OCI-LY1 (cell line): Measurements from ENCODE around the gene LRRC59.
A peak's percentile ranks its signal among the peaks of the same experiment; 100 is the strongest.

Experiments
- H2AFZ ChIP-seq: fragments of 200-600 bp; sonication (generic), shearing (Covaris generic); 2 replicates; pipeline ENCODE4 v1.6.0; 2014; ENCODE audit warnings: antibody characterized with exemption, mild to moderate bottlenecking, low read length
- H3F3A ChIP-seq: fragments of 200-600 bp; sonication (generic), shearing (Covaris generic); 2 replicates; pipeline ENCODE4 v1.6.0; 2014; ENCODE audit warnings: mild to moderate bottlenecking, antibody characterized with exemption, low read length, moderate library complexity; ENCODE audit not compliant: insufficient read depth
- H3K27ac ChIP-seq: fragments of 200-600 bp; sonication (generic); 2 replicates; pipeline ENCODE4 v1.5.1; 2014; ENCODE audit warnings: low read length, mixed run types, mild to moderate bottlenecking, low read depth; ENCODE audit not compliant: poor library complexity, severe bottlenecking
- H3K27me3 ChIP-seq: fragments of 200-600 bp; sonication (generic); 2 replicates; pipeline ENCODE4 v1.6.0; 2014; ENCODE audit warnings: antibody characterized with exemption, mild to moderate bottlenecking, low read length, moderate library complexity; ENCODE audit not compliant: insufficient read depth
- H3K36me3 ChIP-seq: fragments of 200-600 bp; sonication (generic); 2 replicates; pipeline ENCODE4 v1.6.1; 2014; ENCODE audit warnings: mild to moderate bottlenecking, antibody characterized with exemption, low read length, moderate library complexity, mixed read lengths; ENCODE audit not compliant: insufficient read depth
- H3K4me1 ChIP-seq: fragments of 200-600 bp; sonication (generic); 2 replicates; pipeline ENCODE4 v1.5.1; 2014; ENCODE audit warnings: mild to moderate bottlenecking, low read length, moderate library complexity; ENCODE audit not compliant: insufficient read depth, severe bottlenecking
- H3K4me2 ChIP-seq: fragments of 200-600 bp; sonication (generic), shearing (Covaris generic); 2 replicates; pipeline ENCODE4 v1.6.1; 2014; ENCODE audit warnings: low read length
- H3K4me3 ChIP-seq: fragments of 200-600 bp; sonication (generic); 2 replicates; pipeline ENCODE4 v1.5.1; 2014; ENCODE audit warnings: low read length, low read depth, mild to moderate bottlenecking, mixed read lengths; ENCODE audit not compliant: poor library complexity, severe bottlenecking
- H3K79me2 ChIP-seq: fragments of 200-600 bp; shearing (Covaris generic); 2 replicates; pipeline ENCODE4 v1.6.1; 2016; ENCODE audit warnings: mixed run types, low read length, mixed read lengths; ENCODE audit not compliant: insufficient read depth
- H3K9ac ChIP-seq: fragments of 200-600 bp; sonication (generic), shearing (Covaris generic); 2 replicates; pipeline ENCODE4 v1.6.1; 2014; ENCODE audit warnings: mild to moderate bottlenecking, low read length, mixed read lengths
- H3K9me2 ChIP-seq: fragments of 200-600 bp; sonication (generic), shearing (Covaris generic); 2 replicates; pipeline ENCODE4 v1.6.1; 2014; ENCODE audit warnings: low read depth, mild to moderate bottlenecking, low read length, mixed read lengths
- H3K9me3 ChIP-seq: fragments of 200-600 bp; shearing (Covaris generic); 2 replicates; pipeline ENCODE4 v1.6.1; 2014; ENCODE audit warnings: low read length, mixed read lengths
- H4K20me1 ChIP-seq: fragments of 200-600 bp; sonication (generic), shearing (Covaris generic); 2 replicates; pipeline ENCODE4 v1.6.0; 2016; ENCODE audit warnings: mild to moderate bottlenecking, low read length; ENCODE audit not compliant: insufficient read depth
- CTCF ChIP-seq: fragments of 200-600 bp; sonication (generic), shearing (Covaris generic); IDR thresholded peaks from 2 replicates; pipeline ENCODE4 v1.5.1; 2017; ENCODE audit warnings: mild to moderate bottlenecking, antibody characterized with exemption, low read length, moderate library complexity, mixed read lengths
- EZH2 ChIP-seq: fragments of 200-600 bp; sonication (generic), shearing (Covaris generic); IDR thresholded peaks from 2 replicates; pipeline ENCODE4 v1.8.0; 2017; ENCODE audit warnings: borderline replicate concordance, mixed run types, mild to moderate bottlenecking, antibody characterized with exemption, low read length, moderate library complexity, mixed read lengths

The LRRC59 gene

GRCh38 chr17:50345432-50346312 is 51.7 kb downstream of the LRRC59 start, which contains the start of gene XYLT2:
Gene XYLT2 (plus strand): TSS chr17:50346126. CDS start chr17:50346141, 15 bp downstream.
- H3K9ac ChIP-seq: peak within 1 kb of the TSS; percentile 84
- H3K4me3 ChIP-seq: peak within 1 kb of the TSS; percentile 82
- H3K9me2 ChIP-seq: no peaks in the 10 kb centered on the region
- TF ChIP-seq CTCF (no peak), EZH2 (no peak)
- peak within 1 kb of the TSS; percentile 90 for H3K4me2 ChIP-seq
- no peak within 1 kb of the TSS for H3K27ac ChIP-seq
- peak within 1 kb of the TSS; percentile 67 for H2AFZ ChIP-seq
- H3K36me3 ChIP-seq: no peaks in the 10 kb centered on the region
- H3K79me2 ChIP-seq: no peaks in the 10 kb centered on the region
- H3K4me1 ChIP-seq: peaks cover 17% of the 10 kb centered on the region
- no peaks in the 10 kb centered on the region for H3K9me3 ChIP-seq
- H4K20me1 ChIP-seq: no peaks in the 10 kb centered on the region
- no peaks in the 10 kb centered on the region; the same call in 1 of the 2 replicates for H3F3A ChIP-seq
- H3K27me3 ChIP-seq: no peaks in the 10 kb centered on the region; the same call in 1 of the 2 replicates

DNA sequence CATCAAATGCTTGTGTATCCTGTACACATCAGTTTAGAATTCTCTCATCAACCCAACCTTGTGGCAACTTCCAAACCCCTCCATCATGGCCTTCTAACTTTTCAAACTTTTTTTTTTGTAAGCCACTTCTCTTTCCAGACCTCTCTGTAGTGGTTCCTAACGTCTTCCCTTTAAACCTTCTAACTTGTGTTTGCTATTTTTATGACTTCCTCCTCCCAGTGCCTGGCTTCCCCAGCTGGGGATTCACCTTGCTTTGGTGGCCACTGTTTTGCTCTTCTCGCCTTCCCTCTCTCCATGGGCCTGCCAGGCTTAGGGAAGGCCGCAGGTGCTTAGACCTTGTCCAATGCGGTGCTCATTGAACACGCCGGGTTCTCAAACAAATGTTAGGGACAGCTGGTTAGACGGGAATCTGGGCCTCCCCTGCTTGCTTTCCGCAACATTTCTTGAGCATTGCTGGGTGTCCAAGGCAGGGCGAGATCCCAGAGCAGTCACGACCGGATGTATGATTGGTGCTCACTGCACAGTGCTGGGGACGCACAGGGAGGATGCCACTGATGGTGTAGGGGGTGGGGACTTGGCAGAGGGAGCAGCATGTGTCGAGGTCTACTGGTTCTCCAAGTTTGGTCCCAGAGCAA is 52.5 kb downstream of the LRRC59 start:
- H3K4me1 ChIP-seq: peaks cover 17% of the 10 kb centered on the region
- H3K9me3 ChIP-seq: no peaks in the 10 kb centered on the region
- H3K27ac ChIP-seq: no peak overlapping the region
- H3K27me3 ChIP-seq: peaks cover 3% of the 10 kb centered on the region; the same call in 1 of the 2 replicates
- no peaks in the 10 kb centered on the region for H3K79me2 ChIP-seq
- no peak overlapping the region; the same call in 1 of the 2 replicates for H2AFZ ChIP-seq
- no peaks in the 10 kb centered on the region for H4K20me1 ChIP-seq
- no peak for TF ChIP-seq CTCF
- H3K9me2 ChIP-seq: no peaks in the 10 kb centered on the region
- H3K4me2 ChIP-seq: peak overlapping the region; percentile 88; the same call in 1 of the 2 replicates
- no peak overlapping the region; the same call in 1 of the 2 replicates for H3K9ac ChIP-seq
- H3F3A ChIP-seq: no peaks in the 10 kb centered on the region; the same call in 1 of the 2 replicates
- peak overlapping the region; percentile 82 for H3K4me3 ChIP-seq
- no peaks in the 10 kb centered on the region for H3K36me3 ChIP-seq

GRCh38 chr17:50339381-50339780 is 57.9 kb downstream of the LRRC59 start:
- Histone ChIP-seq H2AFZ (no peak overlapping the region), H4K20me1 (no peaks in the 10 kb centered on the region), H3K9me2 (no peaks in the 10 kb centered on the region), H3K9me3 (peaks cover 10% of the 10 kb centered on the region; the same call in 1 of the 2 replicates), H3K9ac (no peak overlapping the region), H3K27ac (no peak overlapping the region), H3K36me3 (no peaks in the 10 kb centered on the region), H3K27me3 (peaks cover 3% of the 10 kb centered on the region; the same call in 1 of the 2 replicates), H3K79me2 (no peaks in the 10 kb centered on the region), H3K4me1 (no peaks in the 10 kb centered on the region), H3K4me3 (no peak overlapping the region), H3F3A (no peaks in the 10 kb centered on the region), H3K4me2 (no peak overlapping the region)
- no peak for TF ChIP-seq EZH2
- no peak for TF ChIP-seq CTCF
